MCF 10A (cell line): ENCODE data around the gene GADD45B. TPM values are rescaled to one million over a fixed set of nuclear protein-coding genes. Genes with fewer than 3 reads are reported as not detected.

Source experiments
- BruUV-seq: library from RNA; stranded (reverse); fragments of 400-500 nt; replicated peaks from 2 replicates; lab custom pipeline; 2021; lab: Mats Ljungman, UMichigan
- CTCF ChIA-PET: fragments of 300-600 bp; sonication (Branson Sonifier 250); formaldehyde crosslinking; extraction: SDS; loops from one replicate; lab custom pipeline; 2021; ENCODE audit warnings: antibody characterized with exemption, inconsistent platforms; lab: Yijun Ruan, JAX
- POLR2A ChIA-PET: fragments of 300-600, 350-650 bp; sonication (Branson Sonifier 250); formaldehyde crosslinking; extraction: SDS; loops from one replicate; lab custom pipeline; 2020; ENCODE audit warnings: antibody characterized with exemption, inconsistent platforms; lab: Yijun Ruan, JAX
- DNase-seq: peaks from one replicate; pipeline ENCODE4 v3.0.0-alpha.2; 2018; ENCODE audit not compliant: unreplicated experiment
- H3K27ac Mint-ChIP-seq: one replicate; pipeline ENCODE4 v1.8.0; 2022; ENCODE audit warnings: mild to moderate bottlenecking, low read depth, mixed read lengths; ENCODE audit not compliant: unreplicated experiment
- H3K27me3 Mint-ChIP-seq: one replicate; pipeline ENCODE4 v1.8.0; 2022; ENCODE audit warnings: mixed read lengths; ENCODE audit not compliant: insufficient read depth, unreplicated experiment
- H3K36me3 Mint-ChIP-seq: one replicate; pipeline ENCODE4 v1.8.0; 2022; ENCODE audit warnings: mild to moderate bottlenecking, moderate library complexity, mixed read lengths; ENCODE audit not compliant: insufficient read depth, unreplicated experiment
- H3K4me1 Mint-ChIP-seq: one replicate; pipeline ENCODE4 v1.8.0; 2022; ENCODE audit warnings: mixed read lengths; ENCODE audit not compliant: insufficient read depth, unreplicated experiment
- H3K4me3 Mint-ChIP-seq: one replicate; pipeline ENCODE4 v1.8.0; 2022; ENCODE audit warnings: mild to moderate bottlenecking, moderate library complexity, mixed read lengths; ENCODE audit not compliant: unreplicated experiment
- H3K9me3 Mint-ChIP-seq: one replicate; pipeline ENCODE4 v1.8.0; 2022; ENCODE audit warnings: mixed read lengths; ENCODE audit not compliant: unreplicated experiment
- intact Hi-C: fragments of 100-400 bp; cut with micrococcal nuclease; formaldehyde crosslinking; loops from 2 replicates; pipeline ENCODE4 v1.14.1; 2022
- total RNA-seq: library from RNA; stranded (reverse); gene quantifications from 2 replicates; pipeline ENCODE4 v1.2.3, GENCODE V29; 2022
- TF ChIP-seq, protein P1 (sequence below): fragments of 200-600 bp; IDR thresholded peaks from one replicate; pipeline ENCODE4 v1.8.0; 2022; ENCODE audit warnings: antibody characterized with exemption, mild to moderate bottlenecking; ENCODE audit not compliant: unreplicated experiment

The GADD45B gene
- total RNA-seq, 1 experiment from 2014 or later, result 53.8 TPM

DNA sequence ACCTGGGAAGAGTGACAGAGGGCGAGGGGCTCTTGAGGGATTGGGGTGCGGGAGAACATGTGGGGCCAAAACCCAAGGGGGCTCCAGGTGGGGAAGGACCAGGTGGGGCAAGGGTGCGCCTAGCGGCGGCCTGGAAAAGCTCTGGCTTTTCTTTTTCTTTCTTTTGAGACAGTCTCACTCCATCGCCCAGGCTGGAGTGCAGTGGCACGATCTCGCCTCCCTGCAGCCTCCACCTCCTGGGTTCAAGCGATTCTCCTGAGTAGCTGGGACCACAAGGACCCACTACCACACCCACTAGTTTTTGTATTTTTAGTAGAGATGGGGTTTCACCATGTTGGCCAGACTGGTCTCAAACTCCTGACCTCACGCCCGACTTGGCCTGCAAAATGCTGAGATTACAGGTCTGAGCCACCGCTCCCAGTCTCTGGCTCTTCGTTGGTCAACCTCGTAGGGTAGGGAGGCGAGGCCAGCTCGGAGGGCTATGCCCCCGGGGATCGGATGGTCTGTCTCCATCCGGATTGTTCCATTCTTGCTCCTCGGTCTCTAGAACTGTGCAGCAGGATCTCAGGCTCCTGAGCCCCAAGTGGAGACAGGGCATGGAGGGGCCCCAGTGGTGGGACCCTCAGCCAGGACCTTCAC is 3.7 kb downstream of the GADD45B start:
- Mint-ChIP-seq H3K27me3 (no peaks in the 10 kb centered on the region), H3K4me1 (peaks cover 20% of the 10 kb centered on the region), H3K27ac (peak overlapping the region; percentile 8), H3K9me3 (no peaks in the 10 kb centered on the region), H3K36me3 (peaks cover 40% of the 10 kb centered on the region), H3K4me3 (peak overlapping the region; percentile 98)
- no TSS peak for BruUV-seq
- POLR2A ChIA-PET, result interaction anchor here (1.2 to 5.3 kb wide), 2 partner anchors 13 to 63 kb away, joined by 3 to 131 read pairs; no protein-coding TSS in a partner anchor
- intact Hi-C loops, result loop anchor here (5.0 kb wide), 1 partner anchor 148 kb away; no protein-coding TSS in a partner anchor
- CTCF ChIA-PET, result interaction anchor here (0.7 to 2.3 kb wide), 2 partner anchors 62 to 64 kb away, joined by 3 to 7 read pairs; no protein-coding TSS in a partner anchor
- no peak for DNase-seq
- TF ChIP-seq, protein P1, sequence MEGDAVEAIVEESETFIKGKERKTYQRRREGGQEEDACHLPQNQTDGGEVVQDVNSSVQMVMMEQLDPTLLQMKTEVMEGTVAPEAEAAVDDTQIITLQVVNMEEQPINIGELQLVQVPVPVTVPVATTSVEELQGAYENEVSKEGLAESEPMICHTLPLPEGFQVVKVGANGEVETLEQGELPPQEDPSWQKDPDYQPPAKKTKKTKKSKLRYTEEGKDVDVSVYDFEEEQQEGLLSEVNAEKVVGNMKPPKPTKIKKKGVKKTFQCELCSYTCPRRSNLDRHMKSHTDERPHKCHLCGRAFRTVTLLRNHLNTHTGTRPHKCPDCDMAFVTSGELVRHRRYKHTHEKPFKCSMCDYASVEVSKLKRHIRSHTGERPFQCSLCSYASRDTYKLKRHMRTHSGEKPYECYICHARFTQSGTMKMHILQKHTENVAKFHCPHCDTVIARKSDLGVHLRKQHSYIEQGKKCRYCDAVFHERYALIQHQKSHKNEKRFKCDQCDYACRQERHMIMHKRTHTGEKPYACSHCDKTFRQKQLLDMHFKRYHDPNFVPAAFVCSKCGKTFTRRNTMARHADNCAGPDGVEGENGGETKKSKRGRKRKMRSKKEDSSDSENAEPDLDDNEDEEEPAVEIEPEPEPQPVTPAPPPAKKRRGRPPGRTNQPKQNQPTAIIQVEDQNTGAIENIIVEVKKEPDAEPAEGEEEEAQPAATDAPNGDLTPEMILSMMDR, result no peak

DNA sequence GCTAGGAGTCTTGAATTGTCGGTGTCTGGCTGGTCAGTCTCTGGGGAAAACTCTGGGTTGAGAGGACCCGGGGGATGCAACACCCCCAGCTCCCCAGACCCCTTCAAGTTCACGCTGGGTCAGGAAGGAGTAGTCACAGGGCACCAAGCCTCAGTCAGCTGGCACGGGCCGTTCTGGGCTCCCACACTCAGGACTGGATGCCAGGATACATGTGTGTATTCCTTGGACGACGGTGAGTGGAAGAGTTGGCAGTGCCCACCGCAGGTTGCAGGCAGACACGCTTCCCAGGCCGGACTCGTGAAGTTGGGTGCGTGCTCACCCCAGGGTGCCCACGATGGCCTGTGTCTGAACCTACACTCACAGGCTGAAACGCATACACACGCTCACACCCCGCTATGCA is 5.5 kb downstream of the GADD45B start:
- peaks cover 30% of the 10 kb centered on the region for H3K36me3 Mint-ChIP-seq
- no peak for DNase-seq
- no TSS peak for BruUV-seq
- no peak overlapping the region for H3K27ac Mint-ChIP-seq
- H3K27me3 Mint-ChIP-seq, result no peaks in the 10 kb centered on the region
- no peaks in the 10 kb centered on the region for H3K9me3 Mint-ChIP-seq
- TF ChIP-seq, protein P1, result no peak
- intact Hi-C loops, result no loop called here
- CTCF ChIA-PET, result interaction anchor here (1.4 to 2.3 kb wide), 2 partner anchors 62 to 98 kb away, joined by 4 to 7 read pairs; no protein-coding TSS in a partner anchor
- POLR2A ChIA-PET, result no interaction called here
- H3K4me3 Mint-ChIP-seq, result no peak overlapping the region
- H3K4me1 Mint-ChIP-seq, result peaks cover 20% of the 10 kb centered on the region

DNA sequence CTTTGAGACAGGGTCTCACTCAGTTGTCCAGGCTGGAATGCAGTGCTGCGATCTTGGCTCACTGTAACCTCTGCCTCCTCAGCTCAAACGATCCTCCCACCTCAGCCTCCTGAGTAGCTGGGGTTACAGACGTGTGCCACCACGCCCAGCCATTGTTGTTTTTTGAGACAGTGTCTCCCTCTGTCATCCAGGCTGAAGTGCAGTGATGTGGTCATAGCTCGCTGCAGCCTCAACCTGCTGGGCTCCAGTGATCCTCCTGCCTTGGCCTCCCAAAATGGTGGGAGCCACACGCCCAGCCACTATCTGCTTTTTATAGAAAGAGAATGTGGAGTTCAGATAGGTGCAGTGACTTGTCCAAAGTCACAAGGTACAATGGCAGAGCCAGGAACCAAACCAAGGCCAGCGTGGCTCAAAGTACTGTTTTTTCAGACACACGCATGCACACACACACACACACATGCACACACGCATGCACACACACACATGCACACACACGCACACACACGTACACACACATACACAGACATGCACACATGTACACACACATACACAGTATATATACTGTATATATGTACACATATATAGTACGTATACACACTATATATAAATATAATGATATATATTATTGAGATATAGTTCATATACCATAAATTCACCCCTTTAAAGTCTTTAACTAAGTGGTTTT is 6.6 kb downstream of the GADD45B start:
- no peaks in the 10 kb centered on the region for H3K9me3 Mint-ChIP-seq
- H3K36me3 Mint-ChIP-seq, result peaks cover 20% of the 10 kb centered on the region
- ChIA-PET POLR2A (no interaction called here), CTCF (no interaction called here)
- H3K4me3 Mint-ChIP-seq, result no peak overlapping the region
- no peaks in the 10 kb centered on the region for H3K27me3 Mint-ChIP-seq
- intact Hi-C loops, result no loop called here
- no peak overlapping the region for H3K27ac Mint-ChIP-seq
- H3K4me1 Mint-ChIP-seq, result peaks cover 20% of the 10 kb centered on the region
- BruUV-seq, result no TSS peak
- TF ChIP-seq, protein P1, result no peak
- DNase-seq, result no peak

DNA sequence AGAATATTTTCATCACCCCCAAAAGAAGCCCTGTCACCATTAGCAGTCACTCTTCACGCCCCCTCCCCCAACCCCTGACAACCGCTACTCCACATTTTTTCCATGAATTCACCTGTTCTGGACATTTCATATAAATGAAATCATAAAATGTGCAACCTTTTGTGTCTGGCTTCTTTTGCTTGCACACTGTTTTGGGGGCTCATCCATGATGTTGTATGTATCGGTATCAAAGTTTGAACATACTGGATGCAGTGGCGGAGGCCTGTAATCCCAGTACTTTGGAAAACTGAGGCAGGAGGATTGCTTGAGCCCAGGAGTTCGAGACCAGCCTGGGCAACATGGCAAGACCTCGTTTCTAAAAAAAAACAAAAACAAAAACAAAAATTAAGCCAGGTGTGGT is 7.2 kb downstream of the GADD45B start:
- POLR2A ChIA-PET, result no interaction called here
- Mint-ChIP-seq H3K4me1 (peaks cover 16% of the 10 kb centered on the region), H3K27ac (no peak overlapping the region), H3K27me3 (no peaks in the 10 kb centered on the region), H3K36me3 (peaks cover 14% of the 10 kb centered on the region), H3K9me3 (no peaks in the 10 kb centered on the region), H3K4me3 (no peak overlapping the region)
- intact Hi-C loops, result no loop called here
- CTCF ChIA-PET, result no interaction called here
- TF ChIP-seq, protein P1, result no peak
- DNase-seq, result no peak
- no TSS peak for BruUV-seq
